Rectal smooth muscle tissue (tissue), 1 donor: ENCODE measurements around the gene MDFI.

ENCODE experiments used
- H3K27ac ChIP-seq: one replicate; pipeline ENCODE4 v1.7.0; 2013; ENCODE audit warnings: low read depth, low read length, inconsistent platforms
- H3K27me3 ChIP-seq: one replicate; pipeline ENCODE4 v1.7.0; 2013; ENCODE audit warnings: low read length; ENCODE audit not compliant: control insufficient read depth, insufficient read depth
- H3K36me3 ChIP-seq: one replicate; pipeline ENCODE4 v1.7.0; 2013; ENCODE audit warnings: low read length; ENCODE audit not compliant: control insufficient read depth, insufficient read depth
- H3K4me1 ChIP-seq: one replicate; pipeline ENCODE4 v1.7.0; 2013; ENCODE audit warnings: low read length; ENCODE audit not compliant: control insufficient read depth, insufficient read depth
- H3K4me3 ChIP-seq: one replicate; pipeline ENCODE4 v1.7.0; 2013; ENCODE audit warnings: low read length
- H3K9ac ChIP-seq: one replicate; pipeline ENCODE4 v1.7.0; 2013; ENCODE audit warnings: low read length

The MDFI gene

DNA sequence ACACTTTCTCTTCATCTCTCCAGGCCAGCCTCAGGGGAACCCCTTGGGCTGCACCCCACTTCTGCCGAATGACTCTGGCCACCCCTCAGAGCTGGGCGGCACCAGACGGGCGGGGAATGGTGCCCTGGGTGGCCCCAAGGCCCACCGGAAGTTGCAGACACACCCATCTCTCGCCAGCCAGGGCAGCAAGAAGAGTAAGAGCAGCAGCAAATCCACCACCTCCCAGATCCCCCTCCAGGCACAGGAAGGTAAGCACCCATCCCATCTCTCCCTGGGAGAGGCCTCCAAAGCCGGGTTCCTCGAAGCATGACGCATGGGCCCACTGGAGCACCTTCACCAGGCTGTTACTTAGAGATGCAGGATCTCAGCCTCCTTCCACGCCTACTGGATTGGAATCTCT, 11.3 kb downstream of the MDFI start:
- Histone ChIP-seq H3K4me1 (no peaks in the 10 kb centered on the region), H3K36me3 (no peaks in the 10 kb centered on the region), H3K4me3 (no peak overlapping the region), H3K27ac (no peak overlapping the region), H3K9ac (no peak overlapping the region), H3K27me3 (no peaks in the 10 kb centered on the region)

DNA sequence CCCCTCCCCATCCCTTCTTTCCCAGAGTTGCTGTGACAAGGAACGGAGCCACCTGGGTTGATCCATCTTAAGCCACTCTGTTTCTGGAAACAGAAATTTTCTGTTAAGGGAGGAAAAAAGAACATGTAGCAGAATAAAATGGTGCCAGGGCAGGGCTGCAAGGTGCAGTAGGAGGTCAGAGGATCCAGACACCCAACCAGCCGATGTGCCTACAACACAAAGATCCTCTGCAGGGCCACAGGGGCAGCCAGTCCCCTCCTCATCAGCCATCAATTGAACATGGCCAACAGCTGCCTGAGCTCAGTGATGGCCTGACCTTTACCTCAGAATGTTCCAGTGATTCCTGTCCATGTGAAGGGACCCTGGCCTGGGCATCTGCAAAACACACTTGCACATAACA, 11.9 kb downstream of the MDFI start:
- Histone ChIP-seq H3K4me1 (no peaks in the 10 kb centered on the region), H3K9ac (no peak overlapping the region), H3K27me3 (no peaks in the 10 kb centered on the region), H3K27ac (no peak overlapping the region), H3K36me3 (no peaks in the 10 kb centered on the region), H3K4me3 (no peak overlapping the region)

DNA sequence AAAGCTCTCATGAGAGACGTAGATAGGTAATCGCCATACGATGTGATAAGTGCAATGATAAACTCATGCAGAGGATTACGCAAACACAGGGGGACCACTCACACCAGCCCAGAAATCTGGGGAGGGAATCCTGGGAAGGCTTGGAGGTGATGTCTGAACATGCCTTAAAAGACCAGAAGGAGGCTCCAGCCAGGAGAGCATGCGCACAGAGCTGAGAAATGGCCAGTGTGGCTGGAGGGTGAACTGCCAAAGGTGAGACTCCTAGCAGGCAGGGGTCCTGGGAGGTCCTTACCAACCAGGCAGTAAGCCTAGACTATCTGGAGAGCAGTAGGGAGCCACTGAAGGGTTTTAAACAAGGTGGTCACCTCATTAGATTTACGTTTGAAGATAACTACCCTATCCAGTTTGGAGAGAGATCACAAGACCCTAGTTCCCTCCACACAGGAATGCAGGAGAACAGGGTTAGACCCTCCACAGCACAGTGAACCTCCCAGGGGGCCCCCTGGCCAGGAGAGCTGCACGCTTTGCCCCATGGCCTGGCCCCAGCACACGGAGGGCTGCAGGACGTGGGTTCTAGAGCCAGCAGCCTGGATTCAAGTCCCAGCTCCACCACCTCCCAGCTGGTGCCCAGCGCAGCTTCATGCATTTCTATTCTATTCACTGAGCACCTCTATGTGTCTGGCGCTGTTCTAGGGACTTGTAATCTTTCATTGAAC, 13.1 kb downstream of the MDFI start:
- Histone ChIP-seq H3K9ac (no peak overlapping the region), H3K27ac (no peak overlapping the region), H3K27me3 (no peaks in the 10 kb centered on the region), H3K36me3 (no peaks in the 10 kb centered on the region), H3K4me1 (no peaks in the 10 kb centered on the region), H3K4me3 (no peak overlapping the region)

DNA sequence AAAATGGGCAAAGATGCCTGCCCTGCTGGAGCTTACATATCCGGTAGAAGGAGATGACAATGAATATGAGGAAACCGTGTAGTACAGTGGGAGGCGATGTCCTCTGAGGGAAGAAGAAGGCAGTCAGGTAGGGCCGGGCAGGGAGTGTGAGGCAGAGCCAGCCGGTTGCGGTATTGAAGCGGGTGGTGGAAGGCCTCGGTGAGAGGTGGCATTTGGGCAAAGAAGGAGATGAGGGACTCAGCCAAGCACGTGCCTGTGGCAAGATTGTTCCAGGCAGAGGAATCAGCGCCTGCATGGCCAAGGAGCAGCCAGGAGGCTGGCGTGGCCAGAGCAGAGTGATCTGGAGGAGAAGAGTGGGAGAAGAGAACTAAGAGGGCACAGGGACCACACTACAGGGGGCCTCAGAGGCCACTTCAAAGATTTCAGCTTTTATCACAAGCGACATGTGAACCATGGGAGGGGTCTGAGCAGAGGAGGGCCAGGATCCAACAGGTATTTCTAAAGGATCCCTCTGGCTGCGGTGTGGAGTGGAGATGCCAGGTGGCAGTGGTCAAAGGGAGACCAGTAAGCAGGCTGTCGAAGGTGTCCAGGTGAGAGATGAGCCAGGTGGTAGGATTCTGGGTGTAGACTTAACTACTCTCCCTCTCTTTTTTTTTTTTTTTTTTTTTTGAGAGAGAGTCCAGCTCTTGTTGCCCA, 13.8 kb downstream of the MDFI start:
- Histone ChIP-seq H3K27ac (no peak overlapping the region), H3K4me1 (no peaks in the 10 kb centered on the region), H3K36me3 (no peaks in the 10 kb centered on the region), H3K4me3 (no peak overlapping the region), H3K27me3 (no peaks in the 10 kb centered on the region), H3K9ac (no peak overlapping the region)

DNA sequence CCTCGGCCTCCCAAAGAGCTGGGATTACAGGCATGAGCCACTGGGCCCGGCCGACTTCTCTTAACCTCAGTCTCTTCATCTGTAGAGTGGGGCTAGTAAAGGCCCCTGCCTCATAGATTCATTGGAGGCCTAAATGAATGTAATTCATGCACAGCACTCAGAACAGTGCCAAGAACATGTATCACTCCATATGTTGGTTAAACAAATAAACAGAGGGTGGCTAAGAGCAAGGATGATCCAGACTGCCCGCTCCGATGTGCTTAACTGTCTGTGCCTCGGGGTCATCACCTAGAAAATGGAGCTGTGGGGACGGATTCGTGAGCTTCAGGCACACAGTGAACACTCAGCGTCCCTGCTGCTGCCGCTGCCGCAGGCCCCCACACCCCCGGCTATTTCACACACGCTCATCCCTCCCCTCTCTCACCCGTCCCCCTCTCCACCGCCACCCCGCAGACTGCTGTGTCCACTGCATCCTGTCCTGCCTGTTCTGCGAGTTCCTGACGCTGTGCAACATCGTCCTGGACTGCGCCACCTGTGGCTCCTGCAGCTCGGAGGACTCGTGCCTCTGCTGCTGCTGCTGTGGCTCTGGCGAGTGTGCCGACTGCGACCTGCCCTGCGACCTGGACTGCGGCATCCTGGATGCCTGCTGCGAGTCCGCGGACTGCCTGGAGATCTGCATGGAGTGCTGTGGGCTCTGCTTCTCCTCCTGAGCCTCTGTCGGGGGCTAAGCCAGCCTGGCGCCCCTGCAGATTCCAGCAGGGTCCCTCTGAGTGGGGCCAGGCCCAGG, 14.8 kb downstream of the MDFI start:
- Histone ChIP-seq H3K4me3 (no peak overlapping the region), H3K27ac (no peak overlapping the region)

DNA sequence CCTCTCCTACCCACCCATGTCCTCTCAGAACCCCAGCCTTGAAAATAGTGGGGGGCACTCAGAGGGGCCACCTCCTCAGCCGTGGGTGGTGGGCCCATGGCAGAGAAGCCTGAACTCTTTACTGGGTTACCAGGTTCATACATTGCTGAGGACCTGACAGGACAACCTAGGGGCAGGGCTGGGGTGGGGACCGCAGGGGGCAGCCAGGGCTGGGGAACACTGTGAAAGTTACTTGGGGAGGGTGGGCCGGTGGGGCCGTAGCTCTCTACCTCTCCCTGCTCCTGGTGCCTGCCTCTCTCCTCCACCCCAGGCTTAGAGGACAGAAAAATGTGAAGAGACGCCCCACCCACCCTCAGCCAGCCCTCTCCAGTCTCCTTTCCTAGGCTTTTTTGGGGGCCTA, 15.4 kb downstream of the MDFI start:
- Histone ChIP-seq H3K9ac (no peak overlapping the region), H3K27ac (no peak overlapping the region), H3K36me3 (no peaks in the 10 kb centered on the region), H3K4me3 (no peak overlapping the region), H3K27me3 (no peaks in the 10 kb centered on the region), H3K4me1 (no peaks in the 10 kb centered on the region)

More for the DNA sequence above, 14.8 kb downstream of the MDFI start:
- H3K27me3 ChIP-seq, result no peaks in the 10 kb centered on the region
- no peaks in the 10 kb centered on the region for H3K4me1 ChIP-seq
- no peak overlapping the region for H3K9ac ChIP-seq
- H3K36me3 ChIP-seq, result no peaks in the 10 kb centered on the region

DNA sequence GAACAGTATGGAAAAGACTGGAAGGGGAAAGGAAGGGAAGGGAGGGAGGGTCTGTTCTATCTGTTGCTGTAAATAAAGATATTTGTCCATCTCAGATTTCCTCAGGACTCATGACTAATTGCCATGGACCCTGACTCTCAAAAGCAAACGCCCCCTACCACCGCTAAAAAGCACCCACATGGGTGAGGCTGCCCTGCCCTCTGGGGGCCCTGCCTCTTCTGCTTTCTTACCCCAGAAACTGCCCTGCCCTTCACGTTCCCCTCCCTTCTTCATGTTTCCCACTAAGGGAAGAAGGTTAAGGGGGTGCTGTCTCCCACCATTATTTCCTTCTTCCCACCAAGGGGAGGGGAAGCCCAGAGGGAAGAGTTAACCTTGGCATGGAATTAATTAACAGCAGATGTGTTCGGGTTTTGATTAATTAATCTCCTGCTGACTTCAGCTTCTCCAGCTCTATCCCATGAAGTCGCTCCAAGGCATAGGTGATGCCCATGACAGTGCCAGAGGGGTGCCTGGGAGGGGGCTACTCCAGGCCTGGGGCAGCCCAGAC, 16.0 kb downstream of the MDFI start:
- Histone ChIP-seq H3K9ac (no peak overlapping the region), H3K4me3 (no peak overlapping the region), H3K27ac (no peak overlapping the region), H3K36me3 (no peaks in the 10 kb centered on the region), H3K4me1 (no peaks in the 10 kb centered on the region), H3K27me3 (peaks cover 1% of the 10 kb centered on the region)

DNA sequence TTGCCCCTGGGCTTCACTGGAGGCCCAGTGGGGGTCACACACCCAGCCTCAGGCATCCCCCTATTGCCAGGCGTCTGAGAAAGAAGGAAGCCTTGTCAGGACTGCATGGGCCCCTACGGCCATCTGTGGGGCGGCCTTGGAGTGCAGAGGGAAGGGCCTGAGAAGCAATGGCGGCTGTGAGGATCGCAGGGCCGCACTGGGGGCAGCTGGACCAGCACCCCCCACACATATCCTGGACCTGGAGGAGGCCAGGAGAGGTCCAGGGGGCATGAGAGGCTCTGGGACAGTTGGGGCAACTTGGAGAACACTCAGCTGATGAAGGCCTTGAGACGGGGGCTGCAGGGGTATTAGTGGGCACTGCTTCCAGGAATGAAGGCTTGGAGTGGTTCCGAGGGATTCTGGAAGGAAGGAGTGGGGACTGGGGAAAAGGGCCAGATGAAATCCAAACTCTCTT, 16.5 kb downstream of the MDFI start:
- Histone ChIP-seq H3K9ac (no peak overlapping the region), H3K36me3 (no peaks in the 10 kb centered on the region), H3K4me3 (no peak overlapping the region), H3K27ac (no peak overlapping the region), H3K4me1 (no peaks in the 10 kb centered on the region), H3K27me3 (peaks cover 2% of the 10 kb centered on the region)

DNA sequence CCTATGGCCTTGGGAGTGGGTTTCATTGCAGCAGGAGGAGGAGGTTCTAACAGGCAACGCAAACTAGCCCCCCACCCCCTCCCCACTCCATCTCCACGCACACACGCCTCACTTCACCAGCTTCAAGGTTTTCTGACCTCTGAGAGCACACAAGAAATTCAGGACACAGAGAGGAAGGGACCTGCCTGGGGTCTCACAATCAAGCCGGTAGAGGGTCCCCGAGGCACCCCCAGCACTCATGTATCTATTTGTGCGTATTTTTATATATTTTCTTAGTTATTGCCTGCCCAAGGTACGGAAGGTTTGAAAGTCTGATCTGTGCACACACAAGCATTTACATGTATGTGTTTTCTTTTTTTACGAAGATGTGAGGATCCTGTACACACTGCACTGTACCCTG, 16.9 kb downstream of the MDFI start:
- H3K9ac ChIP-seq, result no peak overlapping the region
- H3K36me3 ChIP-seq, result no peaks in the 10 kb centered on the region
- H3K27ac ChIP-seq, result no peak overlapping the region
- H3K4me1 ChIP-seq, result no peaks in the 10 kb centered on the region
- H3K4me3 ChIP-seq, result no peak overlapping the region
- H3K27me3 ChIP-seq, result peaks cover 2% of the 10 kb centered on the region

DNA sequence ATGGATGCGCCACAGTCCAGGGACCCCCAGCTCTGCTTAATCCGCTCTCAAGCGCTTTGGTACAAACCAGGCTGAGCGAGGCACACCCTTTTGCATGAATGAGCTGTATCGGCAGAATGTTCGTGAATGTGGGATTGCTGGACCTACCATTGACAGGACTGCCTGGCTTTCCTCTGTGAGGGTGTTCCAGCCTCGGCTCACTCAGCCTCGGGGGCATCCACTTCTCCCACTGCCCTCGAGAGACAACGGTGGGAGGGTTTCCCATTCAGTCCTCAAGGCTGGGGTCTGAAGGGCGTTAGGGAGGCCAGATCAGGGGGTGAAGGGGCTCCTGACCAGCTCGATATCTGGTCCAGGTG, 17.4 kb downstream of the MDFI start:
- H3K4me1 ChIP-seq, result no peaks in the 10 kb centered on the region
- H3K36me3 ChIP-seq, result no peaks in the 10 kb centered on the region
- no peak overlapping the region for H3K4me3 ChIP-seq
- H3K27ac ChIP-seq, result no peak overlapping the region
- H3K27me3 ChIP-seq, result peaks cover 2% of the 10 kb centered on the region
- no peak overlapping the region for H3K9ac ChIP-seq

DNA sequence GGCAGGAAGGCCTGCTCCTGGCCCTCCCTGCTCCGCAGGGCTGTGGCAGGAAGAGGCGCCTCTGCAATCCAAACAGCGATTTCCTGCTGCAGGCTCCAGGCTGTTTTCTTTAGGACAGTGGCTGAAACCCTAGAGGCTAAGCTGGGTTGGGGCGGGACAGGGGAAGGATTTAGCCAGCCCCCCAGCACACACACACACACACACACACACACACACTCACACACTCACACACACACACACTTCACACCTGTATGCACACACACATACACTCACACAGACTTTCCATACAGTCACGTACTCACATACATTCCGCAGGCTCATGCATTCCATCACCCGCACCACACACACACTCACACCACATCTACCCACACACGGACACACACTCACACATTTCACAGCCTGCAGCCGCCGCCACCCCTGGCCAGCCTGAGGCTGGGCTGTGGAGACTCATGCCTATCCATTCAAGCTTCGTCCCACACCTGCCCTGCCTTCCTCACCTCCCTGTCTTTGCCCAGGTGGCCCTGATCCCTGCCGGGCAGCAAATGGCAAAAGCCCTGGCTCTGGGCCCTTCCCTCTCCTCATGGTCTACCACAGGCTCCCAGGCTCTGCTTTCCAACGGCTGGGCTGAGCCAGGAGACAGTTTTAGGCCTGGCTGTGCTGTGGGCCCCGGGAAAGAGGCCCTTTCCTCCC, 17.9 kb downstream of the MDFI start:
- peaks cover 2% of the 10 kb centered on the region for H3K27me3 ChIP-seq
- H3K27ac ChIP-seq, result no peak overlapping the region
- H3K36me3 ChIP-seq, result no peaks in the 10 kb centered on the region
- no peak overlapping the region for H3K4me3 ChIP-seq
- H3K9ac ChIP-seq, result no peak overlapping the region
- no peaks in the 10 kb centered on the region for H3K4me1 ChIP-seq
